MM.1S (cell line): ENCODE results near the gene USP49.

Experiments used
- DNase-seq: peaks from one replicate; pipeline ENCODE4 v3.0.0-alpha.2; 2015
- H2AFZ ChIP-seq: fragments of 300-600 bp; sonication (generic); 2 replicates; pipeline ENCODE4 v1.6.0; 2016; ENCODE audit warnings: antibody characterized with exemption, low read length
- H3F3A ChIP-seq: fragments of 300-600 bp; sonication (generic); 2 replicates; pipeline ENCODE4 v1.6.1; 2016; ENCODE audit warnings: mild to moderate bottlenecking, antibody characterized with exemption, low read length, moderate library complexity, mixed read lengths; ENCODE audit not compliant: insufficient read depth
- H3K27ac ChIP-seq: fragments of 300-600 bp; sonication (generic); 2 replicates; pipeline ENCODE4 v1.5.1; 2016; ENCODE audit warnings: mild to moderate bottlenecking, low read length
- H3K27me3 ChIP-seq: fragments of 300-600 bp; sonication (generic); replicated peaks from 2 replicates; pipeline ENCODE4 v1.6.0; 2016; ENCODE audit warnings: low read length; ENCODE audit not compliant: insufficient read depth
- H3K36me3 ChIP-seq: fragments of 300-600 bp; sonication (generic); replicated peaks from 2 replicates; pipeline ENCODE4 v1.6.1; 2016; ENCODE audit warnings: mild to moderate bottlenecking, low read length, mixed read lengths; ENCODE audit not compliant: insufficient read depth
- H3K4me1 ChIP-seq: fragments of 300-600 bp; sonication (generic); 2 replicates; pipeline ENCODE4 v1.6.1; 2016; ENCODE audit warnings: low read length, mixed read lengths
- H3K4me2 ChIP-seq: fragments of 300-600 bp; sonication (generic); 2 replicates; pipeline ENCODE4 v1.6.0; 2016; ENCODE audit warnings: low read depth, low read length
- H3K4me3 ChIP-seq: fragments of 300-600 bp; sonication (generic); 2 replicates; pipeline ENCODE4 v1.5.1; 2016; ENCODE audit warnings: low read length, mixed read lengths
- H3K79me2 ChIP-seq: fragments of 300-600 bp; sonication (generic); 2 replicates; pipeline ENCODE4 v1.6.1; 2016; ENCODE audit warnings: mixed run types, low read length, mixed read lengths
- H3K9ac ChIP-seq: fragments of 300-600 bp; sonication (generic); 2 replicates; pipeline ENCODE4 v1.6.1; 2016; ENCODE audit warnings: low read length, mixed read lengths
- H3K9me2 ChIP-seq: fragments of 300-600 bp; sonication (generic); replicated peaks from 2 replicates; pipeline ENCODE4 v1.6.1; 2016; ENCODE audit warnings: mild to moderate bottlenecking, low read length, mixed read lengths; ENCODE audit not compliant: insufficient read depth
- H3K9me3 ChIP-seq: fragments of 300-600 bp; sonication (generic); replicated peaks from 2 replicates; pipeline ENCODE4 v1.6.1; 2016; ENCODE audit warnings: mild to moderate bottlenecking, low read length, mixed read lengths; ENCODE audit not compliant: insufficient read depth
- H4K20me1 ChIP-seq: fragments of 300-600 bp; sonication (generic); 2 replicates; pipeline ENCODE4 v1.6.1; 2016; ENCODE audit warnings: mild to moderate bottlenecking, low read length, moderate library complexity, mixed read lengths; ENCODE audit not compliant: insufficient read depth
- CTCF ChIP-seq: fragments of 300-600 bp; sonication (generic); IDR thresholded peaks from 2 replicates; pipeline ENCODE4 v1.5.1; 2016; ENCODE audit warnings: antibody characterized with exemption, low read length, mixed read lengths
- EZH2 ChIP-seq: fragments of 300-600 bp; sonication (generic); optimal IDR thresholded peaks from 2 replicates; pipeline ENCODE3; 2017; ENCODE audit warnings: low read depth, mild to moderate bottlenecking, antibody characterized with exemption, low read length, mixed read lengths
- EZH2phosphoT487 ChIP-seq: fragments of 300-600 bp; sonication (generic); IDR thresholded peaks from 2 replicates; pipeline ENCODE4 v1.6.1; 2018; ENCODE audit warnings: antibody characterized with exemption, low read length

Gene USP49

DNA sequence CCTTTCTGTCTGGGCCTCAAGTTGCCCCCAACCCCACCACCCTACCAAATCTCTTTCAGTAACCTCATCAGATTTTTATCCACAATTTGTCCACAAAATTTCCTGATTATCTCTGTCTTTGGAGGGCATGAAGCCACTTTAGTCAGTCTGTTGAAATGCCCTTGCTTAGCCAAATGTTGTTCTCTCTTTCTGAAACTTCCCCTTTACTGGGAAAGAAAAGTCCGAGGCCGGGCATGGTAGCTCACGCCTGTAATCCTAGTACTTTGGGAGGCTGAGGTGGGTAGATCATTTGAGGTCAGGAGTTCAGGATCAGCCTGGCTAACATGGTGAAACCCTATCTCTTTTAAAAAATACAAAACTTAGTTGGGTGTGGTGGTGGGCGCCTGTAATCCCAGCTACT lies 73.9 kb downstream of the USP49 start:
- Histone ChIP-seq H4K20me1 (no peaks in the 10 kb centered on the region), H3K27me3 (no peaks in the 10 kb centered on the region), H3K9me3 (no peaks in the 10 kb centered on the region), H3K4me1 (no peaks in the 10 kb centered on the region), H3K79me2 (no peaks in the 10 kb centered on the region), H3F3A (no peaks in the 10 kb centered on the region), H3K9ac (no peak overlapping the region), H2AFZ (no peak overlapping the region), H3K36me3 (no peaks in the 10 kb centered on the region), H3K9me2 (no peaks in the 10 kb centered on the region), H3K4me3 (no peak overlapping the region), H3K4me2 (no peak overlapping the region), H3K27ac (no peak overlapping the region)
- no peak for TF ChIP-seq EZH2
- TF ChIP-seq EZH2phosphoT487: no peak
- no peak for TF ChIP-seq CTCF
- DNase-seq: no peak

- no peak overlapping the region for H3K4me2 ChIP-seq
- no peaks in the 10 kb centered on the region for H3F3A ChIP-seq
- no peak overlapping the region for H3K9ac ChIP-seq
- H3K27me3 ChIP-seq: no peaks in the 10 kb centered on the region
- no peaks in the 10 kb centered on the region for H3K9me3 ChIP-seq
- no peaks in the 10 kb centered on the region for H4K20me1 ChIP-seq
- H3K9me2 ChIP-seq: no peaks in the 10 kb centered on the region
- H2AFZ ChIP-seq: no peak overlapping the region
- no peak for DNase-seq
- no peaks in the 10 kb centered on the region for H3K4me1 ChIP-seq
- H3K36me3 ChIP-seq: no peaks in the 10 kb centered on the region
- no peaks in the 10 kb centered on the region for H3K79me2 ChIP-seq
- H3K27ac ChIP-seq: no peak overlapping the region
- no peak overlapping the region for H3K4me3 ChIP-seq
- TF ChIP-seq EZH2phosphoT487: no peak
- no peak for TF ChIP-seq CTCF
- no peak for TF ChIP-seq EZH2
These were observed 76.7 kb downstream of the USP49 start for GRCh38 chr6:41818271-41819054.

DNA sequence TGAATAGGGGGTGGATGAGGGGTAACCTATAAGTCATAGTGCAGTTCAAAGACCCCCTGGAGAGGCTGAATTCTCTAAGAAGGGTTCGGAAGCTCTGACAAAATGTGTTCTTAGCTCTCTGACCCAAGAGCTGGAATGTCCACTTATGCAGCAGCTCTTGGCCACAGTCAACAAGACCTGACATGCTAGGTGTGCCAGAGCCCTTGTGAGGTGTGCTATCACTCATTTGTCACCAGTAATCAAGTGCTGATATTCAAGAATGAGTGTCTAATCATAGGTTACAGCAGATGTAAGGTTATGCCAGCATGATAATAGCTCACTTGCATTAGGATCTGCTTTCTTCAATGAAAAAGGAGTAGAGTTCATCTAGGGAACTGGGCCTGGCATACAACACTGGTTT lies 79.6 kb downstream of the USP49 start:
- H3K36me3 ChIP-seq: no peaks in the 10 kb centered on the region
- no peaks in the 10 kb centered on the region for H3K27me3 ChIP-seq
- 0 out of 2 replicates have a peak, but pooled peaks cover 5% of the 10 kb centered on the region for H4K20me1 ChIP-seq
- no peak overlapping the region for H3K9ac ChIP-seq
- no peak overlapping the region for H2AFZ ChIP-seq
- H3K4me1 ChIP-seq: peaks cover 9% of the 10 kb centered on the region
- H3K27ac ChIP-seq: no peak overlapping the region
- no peaks in the 10 kb centered on the region for H3K9me3 ChIP-seq
- H3F3A ChIP-seq: peaks cover 5% of the 10 kb centered on the region; the same call in 1 of the 2 replicates
- no peak overlapping the region for H3K4me3 ChIP-seq
- no peaks in the 10 kb centered on the region for H3K79me2 ChIP-seq
- DNase-seq: no peak
- TF ChIP-seq CTCF (no peak), EZH2phosphoT487 (no peak), EZH2 (no peak)
- no peaks in the 10 kb centered on the region for H3K9me2 ChIP-seq
- no peak overlapping the region for H3K4me2 ChIP-seq
